ENCODE data around the gene LRP6. TPM values are rescaled to one million over a fixed set of nuclear protein-coding genes. Genes with fewer than 3 reads are reported as not detected.

The LRP6 gene
- total and polyA plus RNA-seq, 12 donors: 3.5 to 31.9 (median 17.5) TPM

GRCh38 chr12:12216349-12217017 is 50.4 kb downstream of the LRP6 start:
- 59 to 71% (median 63%) methylated on average over 3 of the region's 3 CpGs for WGBS, 4 donors
- DNase-seq: no peak
- Histone ChIP-seq H3K36me3 (replicated peaks in 1 of 2) (no peaks in the 10 kb centered on the region), H3K27me3 (no peaks in the 10 kb centered on the region), H3K4me1 (replicated peaks in 1 of 2) (peaks cover 0 to 16% of the 10 kb centered on the region in 2 donors), H3K27ac (no peak overlapping the region), H3K4me3 (no peak overlapping the region), H3K9me3 (replicated peaks in 1 of 3) (no peaks in the 10 kb centered on the region)
- TF ChIP-seq, protein P1, sequence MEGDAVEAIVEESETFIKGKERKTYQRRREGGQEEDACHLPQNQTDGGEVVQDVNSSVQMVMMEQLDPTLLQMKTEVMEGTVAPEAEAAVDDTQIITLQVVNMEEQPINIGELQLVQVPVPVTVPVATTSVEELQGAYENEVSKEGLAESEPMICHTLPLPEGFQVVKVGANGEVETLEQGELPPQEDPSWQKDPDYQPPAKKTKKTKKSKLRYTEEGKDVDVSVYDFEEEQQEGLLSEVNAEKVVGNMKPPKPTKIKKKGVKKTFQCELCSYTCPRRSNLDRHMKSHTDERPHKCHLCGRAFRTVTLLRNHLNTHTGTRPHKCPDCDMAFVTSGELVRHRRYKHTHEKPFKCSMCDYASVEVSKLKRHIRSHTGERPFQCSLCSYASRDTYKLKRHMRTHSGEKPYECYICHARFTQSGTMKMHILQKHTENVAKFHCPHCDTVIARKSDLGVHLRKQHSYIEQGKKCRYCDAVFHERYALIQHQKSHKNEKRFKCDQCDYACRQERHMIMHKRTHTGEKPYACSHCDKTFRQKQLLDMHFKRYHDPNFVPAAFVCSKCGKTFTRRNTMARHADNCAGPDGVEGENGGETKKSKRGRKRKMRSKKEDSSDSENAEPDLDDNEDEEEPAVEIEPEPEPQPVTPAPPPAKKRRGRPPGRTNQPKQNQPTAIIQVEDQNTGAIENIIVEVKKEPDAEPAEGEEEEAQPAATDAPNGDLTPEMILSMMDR (IDR thresholded peaks at IDR 0.05): no peak
- no peak for TF ChIP-seq POLR2A (IDR thresholded peaks at IDR 0.05)
- intact Hi-C loops (cut with DNase I): no loop called here

- no peak overlapping the region for H3K27ac ChIP-seq
- no peaks in the 10 kb centered on the region for H3K36me3 ChIP-seq (replicated peaks in 1 of 2)
- no peaks in the 10 kb centered on the region for H3K27me3 ChIP-seq
- H3K4me1 ChIP-seq (replicated peaks in 1 of 2): peaks cover 0 to 16% of the 10 kb centered on the region in 2 donors
- no peak overlapping the region for H3K4me3 ChIP-seq
- TF ChIP-seq, protein P1 (IDR thresholded peaks at IDR 0.05): no peak
- no peak for TF ChIP-seq POLR2A (IDR thresholded peaks at IDR 0.05)
- no peak for DNase-seq
- no peaks in the 10 kb centered on the region for H3K9me3 ChIP-seq (replicated peaks in 1 of 3)
- intact Hi-C loops (cut with DNase I): no loop called here
- WGBS, 4 donors: 53 to 70% (median 60%) methylated on average over 3 of the region's 3 CpGs
Measured at GRCh38 chr12:12214635-12215131, 52.2 kb downstream of the LRP6 start.

DNA sequence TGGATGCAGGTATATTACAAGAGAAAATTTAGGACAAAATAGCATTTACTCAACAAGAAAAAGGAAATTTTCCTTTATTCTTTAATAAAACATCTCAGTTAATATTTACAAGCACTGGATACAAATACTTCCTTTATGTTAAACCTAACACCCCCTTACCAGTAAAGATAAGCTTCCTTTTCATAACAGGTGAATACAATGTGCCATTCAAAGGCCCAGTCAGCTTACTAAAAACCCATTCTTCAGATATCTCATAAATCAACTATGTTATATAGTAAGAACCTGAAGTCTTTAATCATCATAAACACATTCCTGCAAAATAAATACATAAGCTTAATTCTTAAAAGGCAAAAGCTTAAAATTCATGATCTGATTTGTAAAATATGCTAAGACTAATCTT is 52.6 kb downstream of the LRP6 start:
- Histone ChIP-seq H3K27me3 (no peaks in the 10 kb centered on the region), H3K4me3 (no peak overlapping the region), H3K9me3 (replicated peaks in 1 of 3) (no peaks in the 10 kb centered on the region), H3K4me1 (replicated peaks in 1 of 2) (peaks cover 0 to 16% of the 10 kb centered on the region in 2 donors), H3K27ac (no peak overlapping the region), H3K36me3 (replicated peaks in 1 of 2) (no peaks in the 10 kb centered on the region)
- TF ChIP-seq, protein P1 (IDR thresholded peaks at IDR 0.05): no peak
- TF ChIP-seq POLR2A (IDR thresholded peaks at IDR 0.05): no peak
- intact Hi-C loops (cut with DNase I): no loop called here
- no peak for DNase-seq

DNA sequence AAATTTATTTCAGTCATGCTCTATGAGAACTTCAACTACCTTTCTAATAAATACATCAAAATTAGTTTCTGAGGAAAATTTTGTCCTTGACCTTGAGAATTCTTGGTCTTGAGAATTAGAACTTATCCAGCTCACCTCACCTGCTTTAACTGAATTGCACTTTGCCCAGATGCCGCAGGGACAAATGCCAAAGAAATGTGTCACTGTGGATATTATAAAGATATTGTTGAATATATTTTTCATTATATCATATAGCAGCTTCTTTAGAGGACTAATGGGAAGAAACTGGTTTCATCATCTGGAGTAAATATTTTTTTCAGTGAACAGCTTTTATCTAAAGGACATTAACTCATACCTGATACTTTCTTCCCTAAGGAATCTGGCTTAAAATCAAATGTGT is 54.1 kb downstream of the LRP6 start:
- Histone ChIP-seq H3K9me3 (replicated peaks in 1 of 3) (no peaks in the 10 kb centered on the region), H3K27ac (no peak overlapping the region), H3K4me3 (no peak overlapping the region), H3K4me1 (replicated peaks in 1 of 2) (peaks cover 0 to 16% of the 10 kb centered on the region in 2 donors), H3K36me3 (replicated peaks in 1 of 2) (no peaks in the 10 kb centered on the region), H3K27me3 (no peaks in the 10 kb centered on the region)
- intact Hi-C loops (cut with DNase I): no loop called here
- DNase-seq: no peak
- TF ChIP-seq POLR2A (IDR thresholded peaks at IDR 0.05): no peak
- TF ChIP-seq, protein P1 (IDR thresholded peaks at IDR 0.05): no peak
- WGBS, 4 donors: 89 to 96% (median 93%) methylated on average over 1 of the region's 1 CpG

All from adrenal gland (tissue), 12 donors.